Muscle layer of duodenum (tissue), 2 donors: ENCODE measurements around the gene NGEF.

Experiments used
- H3K27ac ChIP-seq: one replicate; pipeline ENCODE4 v1.7.0; 2013; ENCODE audit warnings: mild to moderate bottlenecking, low read length
- H3K27me3 ChIP-seq: one replicate; pipeline ENCODE4 v1.7.0; 2013; ENCODE audit warnings: low read depth, mild to moderate bottlenecking, control low read depth, low read length
- H3K36me3 ChIP-seq, 2 donors: one replicate each; pipeline ENCODE4 v1.7.0; 2013; ENCODE audit warnings: low read length in 2 of 2, control low read depth in 1 of 2, mild to moderate bottlenecking in 1 of 2; ENCODE audit not compliant: insufficient read depth in 2 of 2, control insufficient read depth in 1 of 2
- H3K4me1 ChIP-seq, 2 donors: one replicate each; pipeline ENCODE4 v1.7.0; 2013; ENCODE audit warnings: low read length in 2 of 2, mild to moderate bottlenecking in 2 of 2, control low read depth in 1 of 2, moderate library complexity in 1 of 2; ENCODE audit not compliant: insufficient read depth in 2 of 2, control insufficient read depth in 1 of 2
- H3K4me3 ChIP-seq, 2 donors: one replicate each; pipeline ENCODE4 v1.7.0; 2013; ENCODE audit warnings: low read length in 2 of 2, low read depth in 1 of 2, mild to moderate bottlenecking in 1 of 2
- H3K9me3 ChIP-seq, 2 donors: one replicate each; pipeline ENCODE4 v1.7.0; 2013; ENCODE audit warnings: low read length in 2 of 2, control low read depth in 1 of 2, mild to moderate bottlenecking in 1 of 2; ENCODE audit not compliant: control insufficient read depth in 1 of 2
- donor health status: healthy.

NGEF gene

GRCh38 chr2:233003658-233004555 lies 9.1 kb downstream of the NGEF start:
- H3K9me3 ChIP-seq = no peaks in the 10 kb centered on the region
- H3K36me3 ChIP-seq = no peaks in the 10 kb centered on the region
- no peaks in the 10 kb centered on the region for H3K4me1 ChIP-seq
- H3K27ac ChIP-seq = no peak overlapping the region
- H3K27me3 ChIP-seq = no peaks in the 10 kb centered on the region
- H3K4me3 ChIP-seq = no peak overlapping the region

GRCh38 chr2:233002829-233003657 lies 10.0 kb downstream of the NGEF start:
- Histone ChIP-seq H3K27me3 (no peaks in the 10 kb centered on the region), H3K4me3 (no peak overlapping the region), H3K36me3 (no peaks in the 10 kb centered on the region), H3K4me1 (no peaks in the 10 kb centered on the region), H3K27ac (no peak overlapping the region), H3K9me3 (no peaks in the 10 kb centered on the region)

GRCh38 chr2:233000886-233001750 lies 11.9 kb downstream of the NGEF start:
- no peak overlapping the region for H3K27ac ChIP-seq
- no peak overlapping the region for H3K4me3 ChIP-seq
- no peaks in the 10 kb centered on the region for H3K36me3 ChIP-seq
- H3K4me1 ChIP-seq = no peaks in the 10 kb centered on the region
- no peaks in the 10 kb centered on the region for H3K9me3 ChIP-seq
- H3K27me3 ChIP-seq = no peaks in the 10 kb centered on the region

GRCh38 chr2:232999354-232999753 lies 13.7 kb downstream of the NGEF start:
- Histone ChIP-seq H3K27ac (no peak overlapping the region), H3K36me3 (no peaks in the 10 kb centered on the region), H3K4me3 (no peak overlapping the region), H3K4me1 (no peaks in the 10 kb centered on the region), H3K27me3 (no peaks in the 10 kb centered on the region), H3K9me3 (no peaks in the 10 kb centered on the region)

- H3K9me3 ChIP-seq = peaks cover 0 to 1% of the 10 kb centered on the region in 2 donors
- no peaks in the 10 kb centered on the region for H3K36me3 ChIP-seq
- H3K4me3 ChIP-seq = no peak overlapping the region
These were observed 14.4 kb downstream of the NGEF start for GRCh38 chr2:232998666-232998985.

GRCh38 chr2:232997749-232998665 lies 15.0 kb downstream of the NGEF start:
- Histone ChIP-seq H3K9me3 (peaks cover 0 to 4% of the 10 kb centered on the region in 2 donors), H3K4me1 (no peaks in the 10 kb centered on the region), H3K27me3 (no peaks in the 10 kb centered on the region), H3K4me3 (no peak overlapping the region), H3K27ac (no peak overlapping the region), H3K36me3 (no peaks in the 10 kb centered on the region)

More at GRCh38 chr2:232998666-232998985, 14.4 kb downstream of the NGEF start:
- Histone ChIP-seq H3K27me3 (no peaks in the 10 kb centered on the region), H3K4me1 (no peaks in the 10 kb centered on the region), H3K27ac (no peak overlapping the region)

- Histone ChIP-seq H3K36me3 (no peaks in the 10 kb centered on the region), H3K27ac (no peak overlapping the region), H3K4me1 (no peaks in the 10 kb centered on the region), H3K27me3 (no peaks in the 10 kb centered on the region), H3K4me3 (no peak overlapping the region), H3K9me3 (peaks cover 3 to 4% of the 10 kb centered on the region in 2 donors)
These were observed 18.6 kb downstream of the NGEF start for GRCh38 chr2:232994446-232994845.

- no peaks in the 10 kb centered on the region for H3K36me3 ChIP-seq
- peaks cover 0 to under 1% of the 10 kb centered on the region in 2 donors for H3K4me1 ChIP-seq
- H3K27me3 ChIP-seq = no peaks in the 10 kb centered on the region
- H3K9me3 ChIP-seq = peaks cover 3 to 4% of the 10 kb centered on the region in 2 donors
- H3K27ac ChIP-seq = no peak overlapping the region
- no peak overlapping the region for H3K4me3 ChIP-seq
These were observed 19.7 kb downstream of the NGEF start for GRCh38 chr2:232993231-232993821.

GRCh38 chr2:232986155-232986554 lies 26.9 kb downstream of the NGEF start:
- Histone ChIP-seq H3K9me3 (peaks cover 0 to 4% of the 10 kb centered on the region in 2 donors), H3K4me1 (peaks cover 0 to 3% of the 10 kb centered on the region in 2 donors), H3K27ac (no peak overlapping the region), H3K4me3 (no peak overlapping the region), H3K27me3 (no peaks in the 10 kb centered on the region), H3K36me3 (no peaks in the 10 kb centered on the region)
